ENCODE data around the gene DTD1.

Gene DTD1

GRCh38 chr20:18712882-18713281, 125.0 kb downstream of the DTD1 start:
- no peak for DNase-seq

- no peak for DNase-seq
Measured at GRCh38 chr20:18715564-18715963, 127.7 kb downstream of the DTD1 start.

GRCh38 chr20:18717062-18717461, 129.2 kb downstream of the DTD1 start:
- DNase-seq = no peak

- DNase-seq = no peak
Measured at GRCh38 chr20:18718129-18718528, 130.3 kb downstream of the DTD1 start.

- no peak for DNase-seq
Measured at GRCh38 chr20:18719426-18719825, 131.6 kb downstream of the DTD1 start.

GRCh38 chr20:18721551-18722115, 133.8 kb downstream of the DTD1 start:
- no peak for DNase-seq

GRCh38 chr20:18722371-18722770, 134.5 kb downstream of the DTD1 start:
- DNase-seq = no peak

- DNase-seq = no peak
Measured at GRCh38 chr20:18724077-18724476, 136.2 kb downstream of the DTD1 start.

GRCh38 chr20:18724788-18725464, 137.1 kb downstream of the DTD1 start:
- DNase-seq = no peak

GRCh38 chr20:18727032-18727508, 139.2 kb downstream of the DTD1 start:
- no peak for DNase-seq

- no peak for DNase-seq
Measured at GRCh38 chr20:18728165-18728869, 140.5 kb downstream of the DTD1 start.

GRCh38 chr20:18728870-18729224, 141.0 kb downstream of the DTD1 start:
- no peak for DNase-seq

- DNase-seq = no peak
Measured at GRCh38 chr20:18729231-18729825, 141.5 kb downstream of the DTD1 start.

- DNase-seq = no peak
Measured at GRCh38 chr20:18731940-18732339, 144.1 kb downstream of the DTD1 start.

- DNase-seq = no peak
Measured at GRCh38 chr20:18734525-18735189, 146.8 kb downstream of the DTD1 start.

GRCh38 chr20:18737140-18737539, 149.3 kb downstream of the DTD1 start:
- no peak for DNase-seq

GRCh38 chr20:18738055-18738454, 150.2 kb downstream of the DTD1 start:
- DNase-seq = no peak

GRCh38 chr20:18738888-18739287, 151.0 kb downstream of the DTD1 start:
- DNase-seq = no peak

GRCh38 chr20:18739751-18740166, 151.9 kb downstream of the DTD1 start:
- no peak for DNase-seq

GRCh38 chr20:18740726-18741125, 152.9 kb downstream of the DTD1 start:
- DNase-seq = no peak

- DNase-seq = no peak
Measured at GRCh38 chr20:18742841-18743240, 155.0 kb downstream of the DTD1 start.

- DNase-seq = no peak
Measured at GRCh38 chr20:18743665-18744440, 156.0 kb downstream of the DTD1 start.

Measured in activated gamma-delta T cell (primary cell).